Thyroid gland (tissue), 4 donors: ENCODE results near the gene NDUFS7.

Experiments
- CTCF ChIP-seq, 6 experiments: fragments of 200-600 bp in 3 of 6; fragments of 450-650 bp in 3 of 6; sonication (generic) in 3 of 6; IDR thresholded peaks; one replicate each; pipeline ENCODE4 v1.5.1; 2016 to 2019; ENCODE audit warnings: antibody characterized with exemption in 6 of 6, mild to moderate bottlenecking in 2 of 6, inconsistent platforms in 1 of 6, moderate library complexity in 1 of 6
- POLR2A ChIP-seq, 2 donors: fragments of 450-650 bp; IDR thresholded peaks; one replicate each; pipeline ENCODE4 v1.6.1; 2017; ENCODE audit warnings: antibody characterized with exemption in 2 of 2, mild to moderate bottlenecking in 2 of 2, moderate library complexity in 1 of 2

GRCh38 chr19:1434577-1435060, 50.9 kb downstream of the NDUFS7 start:
- no peak for TF ChIP-seq CTCF (IDR thresholded peaks at IDR 0.05)
- TF ChIP-seq POLR2A (IDR thresholded peaks at IDR 0.05): no peak
